ENCODE results near the gene ARHGAP30.

Gene ARHGAP30

DNA sequence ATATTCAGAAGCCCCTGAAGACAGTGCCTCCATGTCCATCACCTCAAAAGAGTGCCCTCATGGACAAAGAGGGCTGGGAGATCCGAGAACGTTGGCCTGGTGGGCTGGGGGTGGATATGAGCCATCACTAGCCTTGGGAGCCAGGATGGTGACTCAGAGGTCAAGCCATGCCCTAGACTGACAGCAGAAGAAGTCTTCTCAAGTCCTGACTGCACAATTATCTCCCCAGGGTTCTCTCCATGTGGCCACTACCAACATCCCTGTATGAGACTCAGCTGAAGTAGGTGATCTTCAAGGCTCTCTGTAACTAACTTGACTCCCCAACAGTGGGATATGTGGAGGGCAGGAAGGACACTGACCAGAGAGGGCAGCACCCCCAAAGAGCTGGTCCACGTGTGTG lies 16.8 kb downstream of the ARHGAP30 start:
- Histone ChIP-seq H3K36me3 (replicated peaks) (no peaks in the 10 kb centered on the region), H3K27ac (no peak overlapping the region), H3K27me3 (replicated peaks) (no peaks in the 10 kb centered on the region), H3K4me3 (ENCODE audit: low read depth, low read length) (no peak overlapping the region)
- TF ChIP-seq, protein P1, sequence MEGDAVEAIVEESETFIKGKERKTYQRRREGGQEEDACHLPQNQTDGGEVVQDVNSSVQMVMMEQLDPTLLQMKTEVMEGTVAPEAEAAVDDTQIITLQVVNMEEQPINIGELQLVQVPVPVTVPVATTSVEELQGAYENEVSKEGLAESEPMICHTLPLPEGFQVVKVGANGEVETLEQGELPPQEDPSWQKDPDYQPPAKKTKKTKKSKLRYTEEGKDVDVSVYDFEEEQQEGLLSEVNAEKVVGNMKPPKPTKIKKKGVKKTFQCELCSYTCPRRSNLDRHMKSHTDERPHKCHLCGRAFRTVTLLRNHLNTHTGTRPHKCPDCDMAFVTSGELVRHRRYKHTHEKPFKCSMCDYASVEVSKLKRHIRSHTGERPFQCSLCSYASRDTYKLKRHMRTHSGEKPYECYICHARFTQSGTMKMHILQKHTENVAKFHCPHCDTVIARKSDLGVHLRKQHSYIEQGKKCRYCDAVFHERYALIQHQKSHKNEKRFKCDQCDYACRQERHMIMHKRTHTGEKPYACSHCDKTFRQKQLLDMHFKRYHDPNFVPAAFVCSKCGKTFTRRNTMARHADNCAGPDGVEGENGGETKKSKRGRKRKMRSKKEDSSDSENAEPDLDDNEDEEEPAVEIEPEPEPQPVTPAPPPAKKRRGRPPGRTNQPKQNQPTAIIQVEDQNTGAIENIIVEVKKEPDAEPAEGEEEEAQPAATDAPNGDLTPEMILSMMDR (IDR thresholded peaks at IDR 0.05; ENCODE audit: low read depth, low read length, missing control alignments) = no peak
- in situ Hi-C loops (cut with HindIII; ENCODE audit: low pct_ligation_motif_present, low sequenced_read_pairs) = no loop called here
- DNase-seq = peak; percentile 16

DNA sequence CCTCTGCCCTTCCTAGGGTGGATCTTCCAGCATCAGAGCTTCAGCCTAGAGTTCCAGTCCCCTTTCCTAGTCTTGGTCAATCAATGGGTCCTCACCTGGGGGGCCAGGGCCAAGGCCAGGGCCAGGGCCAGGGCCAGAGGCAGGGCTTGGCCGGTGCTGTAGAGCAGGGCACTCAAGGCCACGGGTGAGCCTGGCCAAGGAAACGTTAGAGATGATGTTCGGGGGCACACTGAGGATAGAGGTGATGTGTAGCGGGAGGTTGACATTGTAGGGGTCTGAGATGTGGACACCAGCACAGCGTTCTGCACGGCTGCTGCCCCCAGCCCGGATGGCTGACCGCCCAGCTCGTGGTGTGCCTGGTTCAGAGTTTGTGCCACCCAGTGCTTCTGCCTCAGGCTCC lies 18.5 kb downstream of the ARHGAP30 start:
- TF ChIP-seq, protein P1 (IDR thresholded peaks at IDR 0.05; ENCODE audit: low read depth, low read length, missing control alignments) = no peak
- Histone ChIP-seq H3K27ac (no peak overlapping the region), H3K36me3 (replicated peaks) (no peaks in the 10 kb centered on the region), H3K4me3 (ENCODE audit: low read depth, low read length) (no peak overlapping the region), H3K27me3 (replicated peaks) (no peaks in the 10 kb centered on the region)
- DNase-seq = no peak
- in situ Hi-C loops (cut with HindIII; ENCODE audit: low pct_ligation_motif_present, low sequenced_read_pairs) = no loop called here

DNA sequence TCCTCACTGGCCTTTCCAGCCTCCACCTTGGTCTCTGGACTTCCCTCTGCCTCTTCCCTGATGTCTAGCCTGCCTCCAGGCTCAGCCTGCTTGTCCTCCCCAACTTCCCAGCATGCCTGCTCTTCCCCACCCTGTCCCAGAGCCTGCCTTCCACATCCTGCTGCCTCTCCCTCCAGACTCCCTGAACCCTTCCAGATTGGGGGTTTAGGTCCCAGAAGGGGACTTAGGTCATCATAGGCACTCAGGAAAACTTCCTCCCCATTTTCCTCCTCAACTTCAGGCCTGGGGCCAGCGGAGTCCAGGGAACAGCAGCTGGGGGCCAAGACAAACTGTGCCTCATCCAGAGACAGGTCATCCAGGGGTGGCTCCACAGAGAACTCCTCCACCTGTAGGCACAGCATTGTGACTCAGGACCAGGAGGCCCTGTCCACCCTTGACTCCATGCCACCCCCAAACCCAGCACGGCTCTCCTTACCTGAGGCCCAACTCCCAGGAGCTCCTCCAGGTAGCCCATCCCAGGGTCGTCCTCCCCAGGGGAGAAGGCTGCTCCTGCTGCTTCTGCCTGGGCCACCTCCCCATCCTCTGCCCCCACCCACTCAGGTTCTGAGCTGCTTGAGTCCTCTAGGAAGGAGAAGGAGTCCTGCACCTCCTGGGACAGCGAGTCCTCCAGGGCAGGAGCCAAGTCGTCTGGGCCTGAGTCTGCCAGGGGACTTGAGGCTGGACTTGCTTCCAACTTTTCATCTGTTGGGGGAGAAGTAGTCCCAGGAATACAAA lies 20.6 kb downstream of the ARHGAP30 start:
- no peak overlapping the region for H3K4me3 ChIP-seq (ENCODE audit: low read depth, low read length)
- in situ Hi-C loops (cut with HindIII; ENCODE audit: low pct_ligation_motif_present, low sequenced_read_pairs) = loop anchor here (25.0 kb wide), 1 partner anchor 88 kb away; the partner anchor contains the start of gene DEDD
- no peak overlapping the region for H3K27ac ChIP-seq
- no peaks in the 10 kb centered on the region for H3K27me3 ChIP-seq (replicated peaks)
- TF ChIP-seq, protein P1 (IDR thresholded peaks at IDR 0.05; ENCODE audit: low read depth, low read length, missing control alignments) = no peak
- no peak for DNase-seq
- H3K36me3 ChIP-seq (replicated peaks) = no peaks in the 10 kb centered on the region

DNA sequence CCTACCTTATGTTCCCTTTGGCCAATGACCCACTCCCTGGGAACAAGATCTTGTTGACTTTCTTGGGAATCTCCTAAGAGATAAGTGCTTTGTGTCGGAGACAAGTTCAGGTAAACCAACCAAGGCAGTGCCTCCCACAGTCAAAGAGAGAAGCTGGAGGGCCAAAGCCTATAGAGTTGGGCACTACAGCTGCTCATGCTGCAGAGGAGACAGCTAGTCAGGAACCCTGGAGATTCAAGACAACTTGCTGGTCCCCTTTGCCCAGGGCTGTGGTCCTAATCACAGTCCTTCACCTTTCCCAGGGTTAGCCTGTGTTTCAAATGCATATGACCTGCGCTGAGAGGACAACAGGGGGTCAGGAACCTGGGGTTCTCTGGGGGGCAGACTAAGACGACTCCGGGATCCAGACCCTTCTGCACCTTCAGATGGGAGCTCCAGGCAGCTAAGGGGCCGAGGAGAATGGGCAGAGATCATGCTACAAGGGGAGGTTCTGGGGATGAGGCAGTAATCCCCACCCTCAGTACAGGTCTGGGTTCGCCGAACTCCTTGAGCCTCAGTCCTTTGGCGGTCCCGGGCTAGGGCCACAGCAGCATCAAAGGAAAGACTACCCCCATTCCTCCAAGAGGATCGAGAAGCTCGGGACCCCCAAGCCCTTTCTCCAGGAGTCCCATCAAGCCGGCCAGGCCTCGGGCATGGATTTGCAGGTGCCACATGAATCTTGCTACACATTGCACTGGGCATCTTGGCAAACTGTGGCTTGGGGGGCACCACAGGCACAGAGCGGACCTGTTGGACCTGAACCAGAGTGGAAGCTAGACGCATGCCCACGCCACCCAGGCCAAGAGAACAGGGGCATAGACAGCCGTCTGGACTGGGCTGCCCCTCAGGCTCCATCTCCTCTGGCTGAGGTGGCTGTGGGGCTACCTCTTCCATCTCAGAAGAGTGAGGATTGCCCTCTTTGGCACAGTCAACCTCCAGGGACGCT lies 22.0 kb downstream of the ARHGAP30 start:
- no peak overlapping the region for H3K27ac ChIP-seq
- no peaks in the 10 kb centered on the region for H3K36me3 ChIP-seq (replicated peaks)
- no peak for DNase-seq
- H3K27me3 ChIP-seq (replicated peaks) = no peaks in the 10 kb centered on the region
- TF ChIP-seq, protein P1 (IDR thresholded peaks at IDR 0.05; ENCODE audit: low read depth, low read length, missing control alignments) = no peak
- H3K4me3 ChIP-seq (ENCODE audit: low read depth, low read length) = no peak overlapping the region
- in situ Hi-C loops (cut with HindIII; ENCODE audit: low pct_ligation_motif_present, low sequenced_read_pairs) = loop anchor here (25.0 kb wide), 1 partner anchor 90 kb away; the partner anchor contains the start of gene DEDD

DNA sequence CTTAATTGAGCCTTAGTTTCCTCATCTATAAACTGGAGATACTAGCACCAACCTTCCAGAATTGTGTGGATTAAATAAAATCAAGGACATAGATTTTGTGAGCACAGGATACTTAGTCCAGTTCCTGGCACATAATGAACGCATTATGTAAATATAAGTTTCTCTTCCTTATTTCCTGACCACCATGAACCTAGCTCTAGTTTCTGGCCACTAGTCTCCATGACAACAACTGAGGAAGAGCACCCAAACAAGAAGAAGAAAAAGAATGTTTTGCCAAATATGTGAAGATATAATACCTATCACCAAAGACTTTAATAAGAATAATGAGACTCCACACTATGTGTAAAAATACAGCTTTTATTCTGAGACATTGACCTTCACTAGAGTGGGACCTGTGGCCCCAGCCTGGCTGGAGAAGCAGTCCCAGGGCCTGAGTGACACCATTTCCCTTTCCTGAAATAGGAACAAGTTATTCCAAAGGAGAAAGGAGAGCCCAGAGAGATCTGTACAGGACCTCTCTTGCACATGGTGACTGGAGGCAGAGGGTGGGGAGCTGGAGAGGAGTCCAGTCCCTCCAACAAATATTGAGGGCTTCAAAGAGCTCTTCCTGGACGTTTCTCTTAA lies 23.0 kb downstream of the ARHGAP30 start:
- in situ Hi-C loops (cut with HindIII; ENCODE audit: low pct_ligation_motif_present, low sequenced_read_pairs) = loop anchor here (25.0 kb wide), 1 partner anchor 91 kb away; the partner anchor contains the start of gene DEDD
- TF ChIP-seq, protein P1 (IDR thresholded peaks at IDR 0.05; ENCODE audit: low read depth, low read length, missing control alignments) = no peak

More for the DNA sequence above, 23.0 kb downstream of the ARHGAP30 start:
- Histone ChIP-seq H3K27me3 (replicated peaks) (no peaks in the 10 kb centered on the region), H3K27ac (peak overlapping the region; percentile 96), H3K36me3 (replicated peaks) (peaks cover 9% of the 10 kb centered on the region), H3K4me3 (ENCODE audit: low read depth, low read length) (peak overlapping the region; percentile 90)
- DNase-seq = no peak
